HK-2 (cell line): ENCODE results near the gene MRPL22.
"Not testable (repeated sequence)": the region's sequence is repeated elsewhere in the genome, so short reads cannot be mapped to it uniquely, and the experiment has no call there.

ENCODE experiments used
- DNase-seq: peaks from one replicate; pipeline ENCODE4 v3.0.0-alpha.2; 2018; ENCODE audit not compliant: unreplicated experiment

Gene MRPL22

DNA sequence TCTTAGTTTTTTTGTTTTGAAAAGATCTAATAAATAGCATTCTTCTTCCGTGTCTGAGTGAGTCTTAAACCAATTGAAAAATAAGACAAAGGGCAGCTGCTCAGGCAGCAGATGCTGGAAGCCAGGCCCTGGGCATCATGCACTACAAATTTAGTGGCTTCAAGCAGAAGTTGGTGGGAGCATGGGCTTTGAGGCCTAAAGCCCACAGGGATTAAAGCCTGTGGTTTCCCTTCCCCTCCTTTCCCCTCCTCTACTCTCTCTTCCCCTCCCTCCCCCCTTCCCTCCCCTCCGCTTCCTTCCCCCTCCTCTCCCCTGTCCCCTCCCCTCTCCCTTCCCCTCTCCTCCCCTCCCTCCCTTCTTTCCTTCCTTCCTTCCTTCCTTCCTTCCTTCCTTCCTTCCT is 52.6 kb downstream of the MRPL22 start:
- DNase-seq, result no peak

- DNase-seq, result no peak
Observed at GRCh38 chr5:154995679-154996078, 54.8 kb downstream of the MRPL22 start.

DNA sequence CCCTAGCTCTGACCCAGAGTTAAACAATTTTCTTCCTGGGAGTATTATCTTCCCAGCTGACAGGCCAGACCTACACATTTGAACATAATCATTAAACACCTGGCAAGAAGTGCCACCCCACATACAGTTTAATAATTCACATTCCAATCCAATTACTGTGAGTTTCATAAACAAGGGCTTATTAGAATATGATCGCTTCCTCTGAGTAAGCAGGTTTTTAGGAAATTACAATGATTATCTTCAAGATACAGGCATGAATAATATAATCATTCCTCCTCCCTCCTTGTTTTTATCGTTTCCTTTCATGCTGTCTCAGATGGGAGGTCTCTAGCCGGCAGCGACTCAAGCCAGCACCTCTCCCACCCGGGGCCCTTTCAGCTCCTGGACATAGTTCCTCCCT is 56.9 kb downstream of the MRPL22 start:
- no peak for DNase-seq

- DNase-seq, result no peak
Observed at GRCh38 chr5:154999865-155000264, 59.0 kb downstream of the MRPL22 start.

DNA sequence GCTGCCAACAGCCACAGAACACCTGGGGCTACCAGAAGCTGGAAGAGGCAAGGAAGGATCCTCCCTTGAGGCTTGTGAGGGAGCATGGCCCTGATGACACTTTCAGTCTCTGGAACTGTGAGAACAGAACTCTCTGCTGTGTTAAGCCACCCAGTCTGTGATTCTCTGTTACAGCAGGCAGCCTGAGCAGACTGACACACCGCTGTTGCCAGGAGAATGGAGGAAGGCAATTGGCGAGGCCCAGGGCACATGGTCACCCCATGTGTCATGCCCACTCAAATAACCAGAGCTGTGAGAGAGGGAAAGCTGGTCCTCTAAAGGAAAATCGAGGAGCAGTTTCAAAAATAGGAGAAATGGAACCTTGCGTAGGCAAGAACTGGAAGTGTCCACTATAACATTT is 60.6 kb downstream of the MRPL22 start:
- no peak for DNase-seq

DNA sequence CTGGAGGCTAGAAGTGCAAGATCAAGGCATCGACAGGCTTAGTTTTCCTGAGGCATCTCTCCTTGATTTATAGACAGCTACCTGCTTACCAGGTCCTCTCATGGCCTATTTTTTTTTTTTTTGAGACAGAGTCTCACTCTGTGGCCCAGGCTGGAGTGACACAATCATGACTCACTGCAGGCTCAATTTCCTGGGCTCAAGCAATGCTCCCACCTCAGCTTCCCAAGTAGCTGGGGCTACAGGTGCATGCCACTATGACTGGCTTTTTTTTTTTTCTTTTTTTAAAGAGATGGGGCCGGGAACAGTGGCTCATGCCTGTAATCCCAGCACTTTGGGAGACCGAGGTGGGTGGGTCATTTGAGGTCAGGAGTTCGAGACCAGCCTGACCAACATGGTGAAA is 61.8 kb downstream of the MRPL22 start:
- DNase-seq, result not testable (repeated sequence)

DNA sequence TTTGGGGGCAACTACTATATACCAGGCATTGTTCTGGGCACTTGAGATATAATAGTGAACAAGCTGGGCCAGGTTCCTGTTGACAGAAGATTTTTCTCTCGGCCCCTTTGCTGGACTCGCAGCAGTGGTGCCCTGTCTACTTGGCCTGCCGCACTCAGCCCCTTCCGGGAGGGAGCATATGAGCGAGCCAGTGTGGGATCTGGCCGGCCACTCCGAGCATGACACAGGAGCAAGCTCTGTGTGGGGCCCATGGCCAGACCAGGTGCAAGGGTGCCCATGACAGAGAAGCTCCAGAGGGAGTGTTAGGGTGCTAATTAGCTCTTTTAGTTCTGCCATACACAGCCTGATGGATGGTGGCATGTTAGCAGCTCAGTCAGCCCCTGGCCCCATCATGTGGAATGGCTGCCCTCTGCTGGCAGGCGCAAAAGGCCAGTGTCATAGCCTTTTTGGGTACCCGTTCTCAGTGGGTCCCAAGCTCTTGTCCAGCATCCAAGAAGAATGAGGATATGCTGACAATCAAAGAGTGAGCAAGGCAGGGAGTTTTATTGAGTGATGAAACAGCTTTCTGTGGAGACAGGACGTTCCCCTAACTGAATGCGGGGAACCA is 63.4 kb downstream of the MRPL22 start:
- DNase-seq, result peak; percentile 4

- DNase-seq, result not testable (repeated sequence)
Observed at GRCh38 chr5:155006265-155006664, 65.4 kb downstream of the MRPL22 start.

DNA sequence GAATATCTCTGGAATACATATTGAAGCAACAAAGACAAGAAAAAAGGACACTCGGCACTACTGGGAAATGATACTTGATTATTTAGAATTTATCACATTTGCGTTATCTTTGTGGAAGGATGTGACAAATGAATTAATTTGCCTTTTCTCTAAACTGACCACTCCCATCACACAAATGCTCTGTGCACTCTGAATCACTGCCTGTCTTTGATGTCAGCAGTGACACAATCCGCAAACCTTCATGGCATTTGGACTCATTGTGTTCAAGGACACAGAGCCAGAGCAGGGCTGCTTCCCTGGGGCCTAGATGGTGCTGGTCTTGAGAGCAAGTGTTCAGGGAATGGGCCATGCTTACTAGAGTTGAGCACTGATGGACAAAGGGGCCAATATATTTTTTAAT is 67.8 kb downstream of the MRPL22 start:
- DNase-seq, result no peak

- no peak for DNase-seq
Observed at GRCh38 chr5:155010881-155011280, 70.0 kb downstream of the MRPL22 start.

GRCh38 chr5:155013526-155013925 is 72.7 kb downstream of the MRPL22 start, which contains the start of gene KIF4B:
KIF4B (plus strand) TSS chr5:155013755; CDS start chr5:155013860, 105 bp downstream.
- no peak for DNase-seq

- no peak for DNase-seq
Observed at GRCh38 chr5:155015239-155015638, 74.4 kb downstream of the MRPL22 start.

GRCh38 chr5:155017610-155018009 is 76.7 kb downstream of the MRPL22 start:
- DNase-seq, result no peak
